OCI-M2 (cell line): ENCODE results near the gene COL5A2.

Experiments
- DNase-seq: peaks from one replicate; lab custom pipeline; 2025; ENCODE audit not compliant: unreplicated experiment; lab: John Stamatoyannopoulos, UW

COL5A2 gene

DNA sequence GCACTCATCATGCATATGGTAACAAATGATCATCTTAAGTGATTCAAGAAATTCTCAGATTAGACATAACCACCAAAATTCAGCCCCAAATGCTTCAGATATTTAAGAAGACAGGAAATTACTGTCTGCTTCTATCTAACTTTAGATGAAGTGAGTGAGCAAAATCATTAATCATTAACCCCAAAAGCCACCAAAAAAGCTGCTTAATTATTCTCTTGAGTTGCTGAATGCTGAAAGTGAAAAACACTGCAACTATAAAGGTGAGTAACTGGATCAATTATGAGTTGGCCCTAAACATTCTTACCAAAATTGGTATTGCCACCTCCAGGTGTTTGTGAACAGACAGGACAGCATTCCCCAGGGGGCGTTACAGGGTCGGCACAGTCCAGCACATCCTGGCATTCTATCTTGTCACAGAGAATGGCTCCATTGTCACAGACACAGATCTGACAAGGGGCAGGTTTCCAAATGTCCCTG is 69.6 kb downstream of the COL5A2 start:
- no peak for DNase-seq

DNA sequence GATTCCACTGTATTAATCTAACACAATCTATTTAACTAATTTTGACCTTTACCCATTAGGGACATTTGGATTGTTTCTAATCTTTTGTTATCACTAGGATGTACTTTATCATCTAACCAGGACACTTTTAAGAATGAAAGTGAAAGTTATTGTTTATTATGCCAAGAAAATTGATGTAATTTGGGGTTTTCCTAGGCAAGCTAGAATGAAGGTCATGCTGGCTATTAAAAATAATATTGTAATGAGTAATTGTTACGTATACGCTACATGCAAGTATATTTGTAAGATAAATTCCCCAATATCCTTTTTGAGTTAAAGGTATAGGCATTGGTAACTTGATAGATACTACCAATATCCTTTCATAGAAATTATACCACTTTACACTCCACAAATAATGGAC is 74.6 kb downstream of the COL5A2 start:
- no peak for DNase-seq

GRCh38 chr2:189102735-189103134 is 76.8 kb downstream of the COL5A2 start:
- DNase-seq, result no peak

- DNase-seq, result no peak
Observed at GRCh38 chr2:189097934-189098333, 81.6 kb downstream of the COL5A2 start.

GRCh38 chr2:189096769-189097447 is 82.7 kb downstream of the COL5A2 start:
- DNase-seq, result no peak

- no peak for DNase-seq
Observed at GRCh38 chr2:189095101-189095500, 84.5 kb downstream of the COL5A2 start.

DNA sequence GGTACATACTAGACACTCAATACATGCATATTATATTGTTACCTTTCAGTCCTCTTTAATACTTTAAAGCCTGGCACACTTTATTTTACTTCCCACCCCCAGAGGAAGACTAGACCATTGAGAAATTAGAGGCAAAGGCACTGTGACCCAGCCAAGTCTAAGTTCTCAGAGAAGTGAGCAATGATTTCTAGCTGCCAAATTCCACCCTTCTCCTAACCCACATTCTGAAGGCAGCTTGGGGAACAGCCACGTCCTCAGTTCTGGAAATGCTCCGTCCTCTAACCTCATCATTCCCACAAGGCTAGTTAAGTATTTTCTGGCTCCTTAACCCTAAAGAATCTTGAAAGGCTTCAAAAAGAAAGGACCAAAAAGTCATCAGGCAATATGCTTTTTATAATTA is 86.6 kb downstream of the COL5A2 start:
- DNase-seq, result no peak

- no peak for DNase-seq
Observed at GRCh38 chr2:189091253-189091652, 88.3 kb downstream of the COL5A2 start.

- DNase-seq, result no peak
Observed at GRCh38 chr2:189088591-189089205, 90.9 kb downstream of the COL5A2 start.

DNA sequence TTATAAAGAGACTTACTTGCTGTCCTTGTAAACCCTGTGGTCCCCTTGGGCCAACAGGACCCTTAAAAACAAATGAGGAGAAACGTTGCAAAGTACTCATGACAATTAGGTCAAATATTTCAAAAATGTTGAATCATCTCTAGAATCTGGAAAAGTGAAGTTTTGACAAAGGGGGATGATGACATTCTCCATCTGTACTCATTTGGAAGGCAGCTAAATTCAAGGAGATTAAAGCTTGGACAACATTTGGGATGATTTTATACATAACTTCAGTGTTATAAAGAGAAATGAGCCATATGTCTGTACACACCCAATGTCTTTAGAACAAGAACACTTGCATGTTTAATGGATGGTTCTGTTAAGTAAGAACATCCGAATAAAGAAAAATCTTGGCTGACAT is 92.9 kb downstream of the COL5A2 start:
- DNase-seq, result no peak

DNA sequence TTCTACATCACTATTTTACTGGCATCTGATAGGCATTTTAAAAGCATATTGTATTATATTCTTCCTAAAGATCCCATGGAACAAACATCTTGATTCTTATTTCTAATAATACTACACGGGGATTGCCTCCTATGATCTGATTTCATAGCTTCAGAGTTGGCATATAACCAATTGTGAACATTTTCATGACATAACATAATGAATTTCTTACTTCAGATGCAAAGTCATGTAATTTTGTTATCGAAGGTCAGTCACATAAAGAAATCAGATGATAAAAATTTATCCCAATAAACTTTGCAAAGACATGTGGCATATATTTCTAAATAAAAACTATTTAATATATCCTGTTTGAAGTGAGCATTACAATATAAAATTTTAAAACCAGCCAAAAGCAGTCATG is 93.3 kb downstream of the COL5A2 start:
- no peak for DNase-seq

GRCh38 chr2:189083606-189084005 is 96.0 kb downstream of the COL5A2 start:
- DNase-seq, result no peak

- no peak for DNase-seq
Observed at GRCh38 chr2:189083106-189083505, 96.5 kb downstream of the COL5A2 start.

GRCh38 chr2:189082376-189082975 is 97.1 kb downstream of the COL5A2 start:
- DNase-seq, result no peak

- DNase-seq, result no peak
Observed at GRCh38 chr2:189076572-189076971, 103.0 kb downstream of the COL5A2 start.

DNA sequence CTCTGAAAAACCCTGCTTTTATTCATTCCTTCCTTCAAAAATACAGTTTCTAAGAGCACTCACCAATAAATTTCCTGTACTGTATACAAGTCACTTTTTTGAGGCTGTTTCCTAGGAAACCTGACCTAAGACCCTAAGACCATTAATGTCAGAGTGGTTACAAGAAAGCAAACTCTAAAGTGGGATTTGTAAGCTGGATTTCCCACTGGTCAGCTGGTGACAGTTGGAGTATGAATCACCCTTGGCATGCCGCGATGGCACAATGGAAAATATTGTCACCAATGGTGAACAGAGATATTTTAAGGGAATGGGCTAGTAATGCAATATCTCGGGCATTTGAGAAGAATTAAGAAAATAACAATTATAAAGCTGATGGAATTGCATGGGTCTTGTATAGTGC is 103.4 kb downstream of the COL5A2 start:
- DNase-seq, result no peak

- no peak for DNase-seq
Observed at GRCh38 chr2:189074506-189074905, 105.1 kb downstream of the COL5A2 start.

DNA sequence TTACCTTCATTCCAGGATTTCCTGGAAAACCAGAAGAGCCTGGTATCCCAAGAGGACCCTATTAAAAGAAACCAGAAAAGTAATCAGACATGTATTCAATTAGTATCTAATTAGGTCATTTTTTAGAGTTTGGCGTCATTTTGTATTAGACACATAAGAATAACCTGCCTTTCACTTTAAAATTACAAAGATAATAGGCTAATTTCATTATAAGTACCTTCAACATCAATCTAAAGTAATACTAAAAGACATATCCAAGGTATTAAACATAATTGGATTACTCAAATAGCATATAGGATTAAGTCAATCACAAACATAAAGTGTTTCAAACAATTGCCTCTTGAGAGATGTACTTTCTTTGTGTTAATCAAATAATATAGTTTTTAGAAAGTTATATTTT is 107.5 kb downstream of the COL5A2 start:
- no peak for DNase-seq

- no peak for DNase-seq
Observed at GRCh38 chr2:189069855-189070619, 109.5 kb downstream of the COL5A2 start.

GRCh38 chr2:189066037-189066436 is 113.5 kb downstream of the COL5A2 start:
- DNase-seq, result no peak

DNA sequence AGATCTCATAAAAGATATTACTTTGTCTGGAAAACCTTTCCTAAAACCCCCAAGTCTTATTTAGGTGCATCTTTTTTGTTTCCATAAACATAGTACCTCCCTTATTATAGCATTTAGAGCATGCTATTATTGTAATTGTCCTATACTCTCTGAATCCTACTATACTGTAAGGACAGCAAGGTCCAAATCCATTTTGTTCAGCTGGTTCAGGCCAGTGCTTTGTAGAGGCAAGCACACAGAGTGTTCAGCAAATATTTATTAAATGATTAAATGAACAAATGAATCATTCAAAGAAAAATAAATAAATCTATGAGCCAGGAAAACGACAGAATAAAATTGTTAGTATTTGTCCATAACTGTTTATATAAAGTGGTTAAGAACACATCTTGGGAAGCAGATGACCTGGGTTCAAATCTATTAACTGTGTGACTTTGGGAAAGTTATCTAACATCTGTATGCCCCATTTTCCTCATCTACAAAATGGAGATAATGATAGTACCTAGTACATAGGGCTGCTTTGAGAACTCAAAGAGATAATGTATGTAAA is 119.4 kb downstream of the COL5A2 start:
- no peak for DNase-seq
